A673 (cell line): Measurements from ENCODE around the gene MCAM. TPM values are rescaled to one million over a fixed set of nuclear protein-coding genes. Genes with fewer than 3 reads are reported as not detected.

Experiments
- BruUV-seq: library from RNA; stranded (reverse); fragments of 400-500 nt; replicated peaks from 2 replicates; lab custom pipeline; 2021; lab: Mats Ljungman, UMichigan
- CTCF ChIA-PET: fragments of 300-600 bp; sonication (Branson Sonifier 250); formaldehyde crosslinking; loops from one replicate; lab custom pipeline; 2022; ENCODE audit warnings: antibody characterized with exemption; lab: Charles Lee
- POLR2A ChIA-PET: fragments of 300-600 bp; sonication (Branson Sonifier 250); formaldehyde crosslinking; loops from one replicate; lab custom pipeline; 2022; ENCODE audit warnings: antibody characterized with exemption; ENCODE audit not compliant: low non-redundant PET; lab: Charles Lee
- DNase-seq: peaks from one replicate; pipeline ENCODE4 v3.0.0-alpha.2; 2015; ENCODE audit warnings: low spot score
- H3K27ac ChIP-seq: fragments of 200-600 bp; sonication (generic); 2 replicates; pipeline ENCODE4 v1.5.1; 2016; ENCODE audit warnings: mixed run types, low read depth, mild to moderate bottlenecking, mixed read lengths, antibody characterized with exemption, low read length; ENCODE audit not compliant: poor library complexity, severe bottlenecking
- H3K27me3 ChIP-seq: fragments of 200-600 bp; sonication (generic); replicated peaks from 2 replicates; pipeline ENCODE4 v1.6.1; 2017; ENCODE audit warnings: mixed run types, low read depth, mild to moderate bottlenecking, mixed read lengths, antibody characterized with exemption, low read length; ENCODE audit not compliant: insufficient read depth, poor library complexity
- H3K36me3 ChIP-seq: fragments of 200-600 bp; sonication (generic); 2 replicates; pipeline ENCODE4 v1.6.1; 2016; ENCODE audit warnings: mixed run types, mild to moderate bottlenecking, mixed read lengths, antibody characterized with exemption, low read length; ENCODE audit not compliant: insufficient read depth, poor library complexity, severe bottlenecking
- H3K4me1 ChIP-seq: fragments of 200-600 bp; sonication (generic); 2 replicates; pipeline ENCODE4 v1.6.1; 2017; ENCODE audit warnings: mixed run types, mild to moderate bottlenecking, mixed read lengths, antibody characterized with exemption, low read length; ENCODE audit not compliant: insufficient read depth, poor library complexity, severe bottlenecking
- H3K4me3 ChIP-seq: fragments of 200-600 bp; sonication (generic); 2 replicates; pipeline ENCODE4 v1.5.1; 2016; ENCODE audit warnings: low read depth, mixed run types, mild to moderate bottlenecking, mixed read lengths, low read length; ENCODE audit not compliant: poor library complexity, severe bottlenecking
- H3K9me3 ChIP-seq: fragments of 200-600 bp; sonication (generic); 2 replicates; pipeline ENCODE4 v1.6.1; 2016; ENCODE audit warnings: mixed run types, low read depth, mild to moderate bottlenecking, mixed read lengths, antibody characterized with exemption, low read length; ENCODE audit not compliant: poor library complexity, severe bottlenecking
- EZH2 ChIP-seq: fragments of 200-600 bp; sonication (generic); IDR thresholded peaks from 2 replicates; pipeline ENCODE4 v1.6.1; 2017; ENCODE audit warnings: borderline replicate concordance, low read depth, mild to moderate bottlenecking, mixed read lengths, antibody characterized with exemption, low read length; ENCODE audit not compliant: poor library complexity, severe bottlenecking
- intact Hi-C: fragments of 100-400 bp; cut with micrococcal nuclease; formaldehyde crosslinking; loops from one replicate; pipeline ENCODE4 v1.10.0; 2022; ENCODE audit not compliant: unreplicated experiment
- total RNA-seq: library from RNA; stranded (reverse); gene quantifications from 2 replicates; pipeline ENCODE4 v1.2.3, GENCODE V29; 2021
- TF ChIP-seq, protein P1 (sequence below): fragments of 300-800, 200-600 bp; sonication (generic); conservative IDR thresholded peaks from 2 replicates; pipeline ENCODE4 v1.5.1; 2017; ENCODE audit warnings: low read depth, mild to moderate bottlenecking, antibody characterized with exemption, low read length, moderate library complexity, mixed read lengths

The MCAM gene
- total RNA-seq, 1 experiment from 2014 or later: 14.4 TPM

DNA sequence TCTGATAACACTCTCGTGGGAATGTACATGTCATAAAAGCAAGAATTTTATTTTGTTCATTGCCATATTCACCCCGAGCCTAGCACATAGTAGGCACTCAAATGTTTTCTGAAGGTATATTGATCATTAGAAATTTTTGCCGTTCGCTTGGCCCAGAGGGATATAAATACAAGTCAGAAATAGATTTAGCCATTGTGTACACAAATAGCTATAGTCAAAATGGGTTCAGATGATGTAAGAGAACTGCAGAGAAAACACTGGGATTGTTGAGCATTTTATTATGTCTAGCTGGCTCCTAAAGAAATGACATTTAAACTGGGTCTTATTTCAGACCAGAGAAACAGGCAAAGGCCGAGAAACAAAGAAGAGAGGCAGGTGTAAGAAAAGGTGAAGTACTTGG is 49.3 kb downstream of the MCAM start:
- no peak overlapping the region for H3K27ac ChIP-seq
- no peaks in the 10 kb centered on the region for H3K36me3 ChIP-seq
- no peak overlapping the region for H3K4me3 ChIP-seq
- no peak for TF ChIP-seq EZH2
- TF ChIP-seq, protein P1, sequence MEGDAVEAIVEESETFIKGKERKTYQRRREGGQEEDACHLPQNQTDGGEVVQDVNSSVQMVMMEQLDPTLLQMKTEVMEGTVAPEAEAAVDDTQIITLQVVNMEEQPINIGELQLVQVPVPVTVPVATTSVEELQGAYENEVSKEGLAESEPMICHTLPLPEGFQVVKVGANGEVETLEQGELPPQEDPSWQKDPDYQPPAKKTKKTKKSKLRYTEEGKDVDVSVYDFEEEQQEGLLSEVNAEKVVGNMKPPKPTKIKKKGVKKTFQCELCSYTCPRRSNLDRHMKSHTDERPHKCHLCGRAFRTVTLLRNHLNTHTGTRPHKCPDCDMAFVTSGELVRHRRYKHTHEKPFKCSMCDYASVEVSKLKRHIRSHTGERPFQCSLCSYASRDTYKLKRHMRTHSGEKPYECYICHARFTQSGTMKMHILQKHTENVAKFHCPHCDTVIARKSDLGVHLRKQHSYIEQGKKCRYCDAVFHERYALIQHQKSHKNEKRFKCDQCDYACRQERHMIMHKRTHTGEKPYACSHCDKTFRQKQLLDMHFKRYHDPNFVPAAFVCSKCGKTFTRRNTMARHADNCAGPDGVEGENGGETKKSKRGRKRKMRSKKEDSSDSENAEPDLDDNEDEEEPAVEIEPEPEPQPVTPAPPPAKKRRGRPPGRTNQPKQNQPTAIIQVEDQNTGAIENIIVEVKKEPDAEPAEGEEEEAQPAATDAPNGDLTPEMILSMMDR: no peak
- intact Hi-C loops: no loop called here
- no peaks in the 10 kb centered on the region for H3K27me3 ChIP-seq
- H3K9me3 ChIP-seq: no peaks in the 10 kb centered on the region
- ChIA-PET CTCF (no interaction called here), POLR2A (no interaction called here)
- BruUV-seq: no TSS peak
- DNase-seq: no peak
- H3K4me1 ChIP-seq: peaks cover 4% of the 10 kb centered on the region

DNA sequence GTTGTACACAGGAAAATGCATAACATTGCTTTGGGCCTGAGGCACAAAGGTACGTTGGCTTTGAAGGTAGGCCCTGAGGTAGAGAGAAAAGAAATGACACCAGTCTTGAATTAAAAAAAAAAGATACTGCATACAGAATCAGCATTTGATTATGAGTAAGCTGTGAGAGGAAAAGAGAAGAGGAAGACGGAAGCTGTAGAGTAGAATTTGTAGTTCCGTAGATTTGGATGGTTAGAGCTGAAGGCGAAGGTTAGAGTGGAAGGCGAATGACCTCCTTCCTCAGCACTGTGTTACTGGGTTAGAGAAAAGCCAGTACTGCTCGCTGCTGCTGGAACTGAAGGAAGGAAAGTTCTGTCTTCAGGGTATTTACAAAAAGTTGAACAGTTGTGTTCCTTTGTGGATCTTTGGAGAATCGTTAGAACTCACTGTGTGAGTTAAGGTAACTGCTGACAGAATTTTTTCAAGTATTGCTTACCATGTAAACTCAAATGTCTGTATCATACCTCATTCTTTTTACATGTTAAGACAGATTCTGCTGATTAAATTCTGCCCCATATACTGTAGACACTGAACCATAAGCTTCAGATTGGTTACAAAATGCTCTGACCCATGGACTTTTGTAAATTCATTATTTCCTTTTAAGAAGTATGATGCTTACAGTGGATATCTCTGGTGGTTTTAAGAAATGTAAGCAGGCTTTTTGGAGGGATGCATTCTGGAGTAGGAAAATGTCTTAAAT is 50.2 kb downstream of the MCAM start:
- ChIA-PET CTCF (interaction anchor here (0.6 kb wide), 1 partner anchor 71 kb away, joined by 10 read pairs; no protein-coding TSS in a partner anchor), POLR2A (no interaction called here)
- Histone ChIP-seq H3K36me3 (no peaks in the 10 kb centered on the region), H3K27ac (no peak overlapping the region), H3K4me1 (peaks cover 7% of the 10 kb centered on the region), H3K4me3 (no peak overlapping the region), H3K9me3 (no peaks in the 10 kb centered on the region), H3K27me3 (no peaks in the 10 kb centered on the region)
- intact Hi-C loops: no loop called here
- no TSS peak for BruUV-seq
- no peak for DNase-seq
- TF ChIP-seq, protein P1: no peak
- TF ChIP-seq EZH2: no peak

DNA sequence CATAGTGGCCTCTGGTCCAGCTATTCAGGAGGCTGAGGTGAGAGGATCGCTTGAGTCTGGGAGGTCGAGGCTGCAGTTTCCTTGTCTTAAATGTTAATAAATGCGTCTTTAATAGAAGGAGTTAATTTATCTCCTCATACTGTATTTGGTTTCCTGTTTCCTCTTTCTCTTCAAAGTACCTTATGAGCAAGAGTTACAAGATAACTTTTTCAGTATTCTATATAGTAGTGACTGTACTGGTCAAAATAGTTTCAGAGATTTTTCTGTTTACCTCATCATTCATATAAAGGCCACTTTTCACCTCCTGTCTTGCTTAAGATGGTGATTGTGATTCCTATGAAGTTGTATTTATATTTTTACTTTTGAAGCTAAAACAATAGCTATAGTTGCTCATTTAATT is 50.9 kb downstream of the MCAM start:
- H3K9me3 ChIP-seq: no peaks in the 10 kb centered on the region
- intact Hi-C loops: no loop called here
- no peak overlapping the region for H3K27ac ChIP-seq
- H3K36me3 ChIP-seq: no peaks in the 10 kb centered on the region
- BruUV-seq: no TSS peak
- H3K4me1 ChIP-seq: peaks cover 7% of the 10 kb centered on the region
- DNase-seq: no peak
- TF ChIP-seq, protein P1: no peak
- no peak for TF ChIP-seq EZH2
- H3K27me3 ChIP-seq: no peaks in the 10 kb centered on the region
- H3K4me3 ChIP-seq: no peak overlapping the region
- ChIA-PET POLR2A (no interaction called here), CTCF (interaction anchor here (0.6 kb wide), 1 partner anchor 72 kb away, joined by 10 read pairs; no protein-coding TSS in a partner anchor)
